ENCODE data around the gene FRAT1. TPM values are rescaled to one million over a fixed set of nuclear protein-coding genes. Genes with fewer than 3 reads are reported as not detected.

FRAT1 gene
- total RNA-seq, 4 donors from 2014 or later, result 6.1 to 10.3 (median 9.0) TPM

GRCh38 chr10:97362310-97363033 is 43.4 kb downstream of the FRAT1 start:
- H3K27ac ChIP-seq (replicated peaks in 1 of 4), result no peak overlapping the region
- peaks cover 7 to 90% (median 81%) of the 10 kb centered on the region in 4 donors for H3K36me3 ChIP-seq
- 85% methylated on average over 11 of the region's 11 CpGs for WGBS
- peaks cover 0 to 3% (median 0%) of the 10 kb centered on the region in 4 donors for H3K4me1 ChIP-seq
- no peaks in the 10 kb centered on the region for H3K9me3 ChIP-seq
- TF ChIP-seq CTCF (IDR thresholded peaks at IDR 0.05) (no peak), EP300 (IDR thresholded peaks at IDR 0.05) (no peak), POLR2AphosphoS5 (IDR thresholded peaks at IDR 0.05) (no peak), POLR2A (IDR thresholded peaks at IDR 0.05; ENCODE audit: low read depth) (no peak)
- H3K27me3 ChIP-seq, result no peaks in the 10 kb centered on the region
- DNase-seq (ENCODE audit: extremely low spot score), result no peak
- intact Hi-C loops (cut with DNase I), result no loop called here
- no peak overlapping the region for H3K4me3 ChIP-seq

- Histone ChIP-seq H3K4me1 (peaks cover 0 to 3% (median 0%) of the 10 kb centered on the region in 4 donors), H3K27ac (replicated peaks in 1 of 4) (no peak overlapping the region), H3K9me3 (no peaks in the 10 kb centered on the region), H3K36me3 (peaks cover 7 to 88% (median 80%) of the 10 kb centered on the region in 4 donors), H3K4me3 (no peak overlapping the region), H3K27me3 (no peaks in the 10 kb centered on the region)
- intact Hi-C loops (cut with DNase I), result no loop called here
- no peak for TF ChIP-seq POLR2AphosphoS5 (IDR thresholded peaks at IDR 0.05)
- no peak for TF ChIP-seq EP300 (IDR thresholded peaks at IDR 0.05)
- TF ChIP-seq POLR2A (IDR thresholded peaks at IDR 0.05; ENCODE audit: low read depth), result no peak
- no peak for TF ChIP-seq CTCF (IDR thresholded peaks at IDR 0.05)
- no peak for DNase-seq (ENCODE audit: extremely low spot score)
- 100% methylated on average over 4 of the region's 4 CpGs for WGBS
Measured at GRCh38 chr10:97363071-97363470, 44.0 kb downstream of the FRAT1 start.

- TF ChIP-seq POLR2AphosphoS5 (IDR thresholded peaks at IDR 0.05) (no peak), CTCF (IDR thresholded peaks at IDR 0.05) (no peak), POLR2A (IDR thresholded peaks at IDR 0.05; ENCODE audit: low read depth) (no peak), EP300 (IDR thresholded peaks at IDR 0.05) (no peak)
- H3K36me3 ChIP-seq, result peaks cover 18 to 88% (median 80%) of the 10 kb centered on the region in 4 donors
- H3K4me1 ChIP-seq, result peaks cover 0 to 3% (median 0%) of the 10 kb centered on the region in 4 donors
- H3K4me3 ChIP-seq, result no peak overlapping the region
- H3K27me3 ChIP-seq, result no peaks in the 10 kb centered on the region
- no peaks in the 10 kb centered on the region for H3K9me3 ChIP-seq
- no peak for DNase-seq (ENCODE audit: extremely low spot score)
- WGBS, result 87% methylated on average over 17 of the region's 19 CpGs
- H3K27ac ChIP-seq (replicated peaks in 1 of 4), result peak overlapping the region in 1 of 4 donors; percentile 52
- intact Hi-C loops (cut with DNase I), result no loop called here
Measured at GRCh38 chr10:97365761-97366351, 46.8 kb downstream of the FRAT1 start.

GRCh38 chr10:97366572-97366971 is 47.5 kb downstream of the FRAT1 start:
- WGBS, result 95% methylated on average over 9 of the region's 11 CpGs
- H3K36me3 ChIP-seq, result peaks cover 18 to 90% (median 83%) of the 10 kb centered on the region in 4 donors
- intact Hi-C loops (cut with DNase I), result no loop called here

More at GRCh38 chr10:97366572-97366971, 47.5 kb downstream of the FRAT1 start:
- Histone ChIP-seq H3K4me3 (no peak overlapping the region), H3K27ac (replicated peaks in 1 of 4) (peak overlapping the region in 1 of 4 donors; percentile 52), H3K9me3 (no peaks in the 10 kb centered on the region), H3K27me3 (no peaks in the 10 kb centered on the region), H3K4me1 (peaks cover 0 to 3% (median 0%) of the 10 kb centered on the region in 4 donors)
- no peak for DNase-seq (ENCODE audit: extremely low spot score)
- TF ChIP-seq POLR2A (IDR thresholded peaks at IDR 0.05; ENCODE audit: low read depth), result no peak
- TF ChIP-seq POLR2AphosphoS5 (IDR thresholded peaks at IDR 0.05), result no peak
- no peak for TF ChIP-seq CTCF (IDR thresholded peaks at IDR 0.05)
- no peak for TF ChIP-seq EP300 (IDR thresholded peaks at IDR 0.05)
